GM12872 (cell line): ENCODE results near the gene PAF1.

Experiments used
- TF ChIP-seq, protein P1 (sequence below): IDR thresholded peaks from 3 replicates; pipeline ENCODE4 v1.5.1; 2011; ENCODE audit warnings: low read depth, mild to moderate bottlenecking, low read length, moderate library complexity; ENCODE audit not compliant: insufficient read depth

PAF1 gene

DNA sequence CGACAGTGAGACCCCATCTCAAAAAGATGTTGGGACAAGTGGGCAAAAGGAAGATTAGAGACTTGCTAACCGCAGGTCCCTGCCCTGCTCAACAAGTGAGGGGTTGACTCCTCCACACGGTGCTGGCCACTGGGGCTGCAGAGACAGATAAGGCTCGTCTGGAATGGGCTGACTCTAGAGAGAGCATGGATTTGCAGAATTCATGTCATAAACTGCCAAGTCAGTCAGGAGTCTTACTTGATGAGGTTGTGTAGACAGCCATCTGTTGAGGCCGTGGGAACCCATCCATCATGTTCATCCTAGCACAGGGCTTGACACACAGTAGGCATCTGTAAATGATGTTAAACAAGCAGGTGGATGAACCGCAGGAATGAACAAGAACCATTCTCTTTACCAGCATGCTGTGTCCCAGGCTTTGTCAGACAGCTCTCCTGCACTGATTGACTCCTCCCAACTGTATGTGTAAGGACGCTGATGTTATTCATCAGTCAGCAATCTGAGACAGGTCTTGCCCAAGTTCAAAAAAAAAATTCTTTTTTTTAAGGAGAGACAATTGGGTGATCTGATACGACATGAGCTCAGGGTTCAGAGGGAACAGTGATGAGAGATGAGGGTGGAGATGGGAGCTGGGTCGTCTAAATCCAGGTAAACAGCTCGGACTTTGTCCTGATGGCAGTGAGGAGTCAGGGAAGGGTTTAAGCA is 8.8 kb downstream of the PAF1 start:
- TF ChIP-seq, protein P1, sequence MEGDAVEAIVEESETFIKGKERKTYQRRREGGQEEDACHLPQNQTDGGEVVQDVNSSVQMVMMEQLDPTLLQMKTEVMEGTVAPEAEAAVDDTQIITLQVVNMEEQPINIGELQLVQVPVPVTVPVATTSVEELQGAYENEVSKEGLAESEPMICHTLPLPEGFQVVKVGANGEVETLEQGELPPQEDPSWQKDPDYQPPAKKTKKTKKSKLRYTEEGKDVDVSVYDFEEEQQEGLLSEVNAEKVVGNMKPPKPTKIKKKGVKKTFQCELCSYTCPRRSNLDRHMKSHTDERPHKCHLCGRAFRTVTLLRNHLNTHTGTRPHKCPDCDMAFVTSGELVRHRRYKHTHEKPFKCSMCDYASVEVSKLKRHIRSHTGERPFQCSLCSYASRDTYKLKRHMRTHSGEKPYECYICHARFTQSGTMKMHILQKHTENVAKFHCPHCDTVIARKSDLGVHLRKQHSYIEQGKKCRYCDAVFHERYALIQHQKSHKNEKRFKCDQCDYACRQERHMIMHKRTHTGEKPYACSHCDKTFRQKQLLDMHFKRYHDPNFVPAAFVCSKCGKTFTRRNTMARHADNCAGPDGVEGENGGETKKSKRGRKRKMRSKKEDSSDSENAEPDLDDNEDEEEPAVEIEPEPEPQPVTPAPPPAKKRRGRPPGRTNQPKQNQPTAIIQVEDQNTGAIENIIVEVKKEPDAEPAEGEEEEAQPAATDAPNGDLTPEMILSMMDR = no peak

DNA sequence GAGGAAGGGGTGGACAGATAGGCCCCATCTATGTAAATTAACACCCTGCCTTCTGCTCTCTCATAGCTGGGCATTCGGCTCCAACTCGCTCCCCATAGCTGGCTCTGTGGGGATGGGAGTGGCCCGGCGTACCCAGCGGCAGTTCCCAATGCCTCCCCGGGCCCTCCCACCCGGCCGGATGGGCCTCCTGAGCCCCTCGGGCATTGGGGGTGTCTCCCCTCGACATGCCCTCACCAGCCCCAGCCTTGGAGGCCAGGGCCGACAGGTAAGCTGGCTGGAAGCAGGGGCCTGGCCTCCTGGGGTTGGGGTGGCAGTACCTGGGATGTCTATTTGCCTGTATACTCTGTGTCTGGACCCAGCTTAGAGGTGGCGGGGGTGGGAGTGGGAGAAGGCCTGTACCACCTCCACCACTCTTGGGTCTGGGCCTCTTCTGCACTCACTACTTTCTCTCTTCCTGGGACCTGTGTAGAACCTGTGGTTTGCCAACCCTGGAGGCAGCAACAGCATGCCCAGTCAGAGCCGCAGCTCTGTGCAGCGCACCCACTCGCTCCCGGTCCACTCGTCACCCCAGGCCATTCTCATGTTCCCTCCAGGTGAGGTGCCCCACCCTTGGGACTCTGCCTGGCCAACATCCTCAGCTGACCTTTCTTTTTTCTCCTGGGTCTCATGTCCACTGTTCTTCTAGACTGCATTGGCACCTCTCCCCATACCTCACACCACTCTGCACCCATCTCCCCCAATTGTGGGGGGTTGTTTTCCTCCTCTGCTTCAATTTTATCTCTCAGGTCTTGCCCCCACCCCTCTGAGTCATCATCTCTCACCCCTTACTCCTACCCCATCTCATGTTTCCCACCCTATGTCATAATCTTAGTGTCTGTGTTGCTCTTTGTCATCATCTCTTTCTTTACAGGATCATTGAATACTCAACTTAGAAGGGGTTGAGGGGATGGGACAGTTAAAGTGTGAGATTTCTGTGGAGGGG is 10.1 kb downstream of the PAF1 start:
- TF ChIP-seq, protein P1 = no peak

DNA sequence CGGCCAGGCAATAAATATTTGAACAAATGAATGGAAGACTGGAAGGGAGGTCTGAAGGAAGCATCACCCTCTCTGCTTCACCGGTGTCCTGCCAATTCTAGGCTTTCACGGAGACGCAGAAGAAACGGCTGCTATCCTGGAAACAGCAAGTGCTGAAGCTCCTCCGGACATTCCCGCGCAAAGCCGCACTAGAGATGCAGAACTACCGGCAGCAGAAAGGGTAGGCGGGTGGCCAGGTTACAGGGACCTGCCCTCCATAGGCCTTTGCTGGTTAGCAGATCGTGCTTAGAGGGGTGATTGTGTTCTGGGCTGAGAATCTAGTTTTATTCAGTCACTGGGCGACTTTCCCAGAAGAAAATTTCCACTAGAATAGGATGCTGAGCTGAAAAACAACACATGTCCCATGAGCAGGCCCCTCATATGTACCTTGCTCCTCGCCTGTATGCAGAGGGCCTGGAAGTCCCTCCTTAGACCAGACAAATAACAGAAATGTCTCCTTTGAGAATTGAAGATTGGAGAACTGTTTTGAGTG is 11.0 kb downstream of the PAF1 start:
- TF ChIP-seq, protein P1 = no peak

DNA sequence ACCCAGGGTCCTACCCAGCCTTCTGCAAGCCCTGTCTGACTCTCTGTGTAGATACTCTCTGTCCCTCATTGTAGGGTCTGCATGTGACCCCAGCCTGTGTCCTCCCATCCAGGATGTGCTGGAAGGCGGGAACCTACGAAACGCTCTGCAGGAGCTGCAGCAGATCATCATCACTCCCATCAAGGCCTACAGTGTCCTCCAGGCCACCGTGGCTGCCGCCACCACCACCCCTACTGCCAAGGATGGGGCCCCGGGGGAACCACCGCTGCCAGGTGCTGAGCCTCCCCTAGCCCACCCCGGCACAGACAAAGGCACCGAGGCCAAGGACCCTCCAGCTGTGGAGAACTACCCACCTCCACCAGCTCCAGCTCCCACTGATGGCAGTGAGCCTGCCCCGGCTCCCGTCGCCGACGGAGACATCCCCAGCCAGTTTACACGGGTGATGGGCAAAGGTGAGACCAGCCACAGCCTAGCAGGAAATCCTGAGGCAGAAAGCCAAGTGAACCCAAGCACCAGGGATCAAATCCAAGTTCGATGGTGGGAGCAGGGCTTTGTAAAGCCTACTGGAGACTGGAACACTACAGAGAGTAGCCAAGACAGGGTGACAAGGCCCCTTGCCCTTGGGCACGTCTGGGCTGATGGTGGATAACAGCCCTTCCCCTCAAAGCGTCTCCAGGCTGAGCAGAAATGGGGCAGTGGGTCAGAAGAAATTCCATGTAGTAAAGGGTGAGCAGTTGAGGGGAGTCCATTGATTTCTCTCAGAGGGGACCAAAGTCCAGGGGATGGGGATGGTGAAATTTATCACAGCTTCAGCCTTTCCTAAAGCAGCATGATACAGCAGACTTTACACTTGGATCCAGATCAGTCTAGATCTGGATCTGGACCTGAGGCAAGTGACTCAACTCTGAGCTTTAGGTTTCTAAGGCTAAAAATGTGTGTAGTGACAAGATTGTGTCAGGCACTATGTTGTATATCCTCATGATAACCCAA is 13.2 kb downstream of the PAF1 start:
- TF ChIP-seq, protein P1 = no peak

DNA sequence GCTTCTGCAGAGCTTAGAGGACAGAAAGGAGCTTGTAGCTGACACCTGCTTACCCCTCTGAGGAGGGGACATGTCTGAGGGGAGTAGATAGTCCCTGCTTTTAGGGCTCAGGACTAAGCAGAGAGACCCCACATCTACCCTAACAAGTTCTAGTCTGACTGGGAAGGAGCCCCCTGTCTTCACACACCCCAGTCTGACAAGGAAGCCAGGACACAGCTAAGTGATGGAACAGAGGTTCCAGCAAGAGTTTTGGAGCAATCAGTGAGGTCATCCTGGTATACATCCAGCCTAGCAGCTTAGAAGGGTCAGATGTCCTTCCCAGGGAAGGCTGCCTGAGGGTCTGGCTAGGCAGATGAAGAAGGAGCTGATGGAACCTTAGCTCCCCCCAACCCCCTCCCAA is 15.0 kb downstream of the PAF1 start:
- TF ChIP-seq, protein P1 = no peak

DNA sequence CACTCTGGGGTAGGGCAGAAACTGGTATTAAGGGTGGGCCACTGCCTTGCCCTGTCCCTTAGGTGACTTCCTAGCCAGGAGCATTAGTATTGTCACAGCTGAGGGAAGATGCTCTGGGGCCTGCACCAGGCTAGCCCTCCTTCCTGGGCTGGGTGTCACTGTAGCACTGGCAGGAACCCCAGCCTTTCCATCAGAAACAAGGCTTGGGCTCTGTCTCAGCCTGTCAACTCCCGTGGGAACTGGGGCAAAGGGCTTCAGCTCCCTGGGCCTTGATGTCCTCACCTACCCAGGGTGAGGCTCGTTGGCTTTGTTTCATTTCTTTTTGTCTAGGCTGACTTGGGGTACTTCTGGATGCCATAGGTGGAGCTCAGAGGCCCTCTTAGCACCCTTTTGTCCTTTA is 18.0 kb downstream of the PAF1 start:
- TF ChIP-seq, protein P1 = no peak
